NT2/D1 (cell line): ENCODE data around the gene CAPN12.
"Not testable (repeated sequence)": the region's sequence is repeated elsewhere in the genome, so short reads cannot be mapped to it uniquely, and the experiment has no call there.

Source experiments
- SUZ12 ChIP-seq: IDR thresholded peaks from 2 replicates; pipeline ENCODE4 v1.6.1; 2011; ENCODE audit not compliant: insufficient read length, insufficient read depth; ENCODE audit errors: extremely low read depth
- ZNF274 ChIP-seq: IDR thresholded peaks from 2 replicates; pipeline ENCODE4 v1.6.1; 2011; ENCODE audit warnings: mild to moderate bottlenecking, low read depth, low read length

DNA sequence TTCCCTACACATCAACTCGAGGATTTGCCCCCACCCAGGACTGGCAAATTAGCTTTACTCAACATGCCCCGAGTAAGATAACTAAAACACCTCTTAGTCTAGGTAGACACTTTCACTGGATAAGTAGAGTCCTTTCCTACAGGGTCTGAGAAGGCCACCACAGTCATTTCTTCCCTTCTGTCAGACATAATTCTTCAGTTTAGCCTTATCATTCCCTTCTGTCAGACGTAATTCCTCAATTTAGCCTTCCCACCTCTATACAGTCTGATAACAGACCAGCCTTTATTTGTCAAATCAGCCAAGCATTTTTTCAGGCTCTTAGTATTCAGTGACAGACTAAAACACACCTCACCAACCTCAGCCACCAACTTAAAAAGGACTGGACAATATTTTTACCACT is 9.5 kb upstream of the CAPN12 start:
- not testable (repeated sequence) for TF ChIP-seq SUZ12, ZNF274
